H9 (cell line): ENCODE results near the gene RNF141. TPM values are rescaled to one million over a fixed set of nuclear protein-coding genes. Genes with fewer than 3 reads are reported as not detected.

Experiments
- DNase-seq: peaks from one replicate; pipeline ENCODE4 v3.0.0-alpha.2; 2017
- H2AFZ ChIP-seq: one replicate; pipeline ENCODE4 v1.6.1; 2013; ENCODE audit warnings: mild to moderate bottlenecking, low read length, control low read depth, moderate library complexity
- H2AK5ac ChIP-seq: 2 replicates; pipeline ENCODE4 v1.6.1; 2013; ENCODE audit warnings: low read length, control low read depth, mixed read lengths; ENCODE audit not compliant: insufficient read length
- H2BK120ac ChIP-seq: one replicate; pipeline ENCODE4 v1.6.1; 2013; ENCODE audit warnings: low read depth, mild to moderate bottlenecking, low read length, control low read depth, inconsistent platforms; ENCODE audit not compliant: poor library complexity, severe bottlenecking
- H2BK12ac ChIP-seq: 2 replicates; pipeline ENCODE4 v1.6.1; 2013; ENCODE audit warnings: low read length, control low read depth, mixed read lengths, low read depth; ENCODE audit not compliant: insufficient read length
- H2BK15ac ChIP-seq: 2 replicates; pipeline ENCODE4 v1.6.1; 2013; ENCODE audit warnings: low read depth, low read length, control low read depth
- H2BK20ac ChIP-seq: one replicate; pipeline ENCODE4 v1.6.1; 2013; ENCODE audit warnings: low read depth, mild to moderate bottlenecking, low read length, control low read depth, inconsistent platforms; ENCODE audit not compliant: poor library complexity, severe bottlenecking
- H2BK5ac ChIP-seq: 2 replicates; pipeline ENCODE4 v1.6.1; 2013; ENCODE audit warnings: low read length, control low read depth, mixed read lengths; ENCODE audit not compliant: insufficient read length
- H3K14ac ChIP-seq: 2 replicates; pipeline ENCODE4 v1.6.1; 2013; ENCODE audit warnings: low read length, control low read depth; ENCODE audit not compliant: insufficient read depth
- H3K18ac ChIP-seq: 2 replicates; pipeline ENCODE4 v1.6.1; 2013; ENCODE audit warnings: low read depth, mild to moderate bottlenecking, mixed read lengths, low read length, control low read depth; ENCODE audit not compliant: insufficient read length
- H3K23ac ChIP-seq: 2 replicates; pipeline ENCODE4 v1.6.1; 2013; ENCODE audit warnings: low read length, control low read depth, mixed read lengths, low read depth; ENCODE audit not compliant: insufficient read length
- H3K23me2 ChIP-seq: 2 replicates; pipeline ENCODE4 v1.6.1; 2013; ENCODE audit warnings: low read depth, mild to moderate bottlenecking, mixed read lengths, low read length, control low read depth; ENCODE audit not compliant: insufficient read length, poor library complexity, severe bottlenecking
- H3K27ac ChIP-seq: 2 replicates; pipeline ENCODE4 v1.5.1; 2013; ENCODE audit warnings: low read length, control low read depth, mixed read lengths, low read depth; ENCODE audit not compliant: insufficient read length
- H3K27me3 ChIP-seq: 2 replicates; pipeline ENCODE4 v1.6.1; 2013; ENCODE audit warnings: low read length, control low read depth, inconsistent platforms; ENCODE audit not compliant: insufficient read depth
- H3K4ac ChIP-seq: 2 replicates; pipeline ENCODE4 v1.6.1; 2013; ENCODE audit warnings: low read depth, mild to moderate bottlenecking, control low read depth, inconsistent platforms, low read length, moderate library complexity
- H3K4me1 ChIP-seq: 2 replicates; pipeline ENCODE4 v1.6.1; 2013; ENCODE audit warnings: low read length, control low read depth, inconsistent platforms; ENCODE audit not compliant: insufficient read depth
- H3K4me2 ChIP-seq: 2 replicates; pipeline ENCODE4 v1.6.1; 2013; ENCODE audit warnings: low read length, control low read depth, mixed read lengths; ENCODE audit not compliant: insufficient read length, insufficient read depth
- H3K56ac ChIP-seq: 2 replicates; pipeline ENCODE4 v1.6.1; 2013; ENCODE audit warnings: low read depth, mild to moderate bottlenecking, mixed read lengths, low read length, control low read depth; ENCODE audit not compliant: insufficient read length
- H3K79me1 ChIP-seq: 2 replicates; pipeline ENCODE4 v1.6.1; 2013; ENCODE audit warnings: low read depth, mild to moderate bottlenecking, moderate library complexity, low read length, control low read depth, inconsistent platforms; ENCODE audit not compliant: insufficient read depth, poor library complexity, severe bottlenecking
- H3K79me2 ChIP-seq: 2 replicates; pipeline ENCODE4 v1.6.1; 2013; ENCODE audit warnings: low read length, control low read depth, inconsistent platforms; ENCODE audit not compliant: insufficient read depth
- H3K9ac ChIP-seq: 2 replicates; pipeline ENCODE4 v1.6.1; 2013; ENCODE audit warnings: low read length, control low read depth, mixed read lengths; ENCODE audit not compliant: insufficient read length; ENCODE audit errors: extremely low read depth
- H3K9me3 ChIP-seq: one replicate; pipeline ENCODE4 v1.6.1; 2013; ENCODE audit warnings: low read depth, low read length, inconsistent platforms; ENCODE audit not compliant: control insufficient read depth
- H3T11ph ChIP-seq: one replicate; pipeline ENCODE4 v1.6.1; 2013; ENCODE audit warnings: mild to moderate bottlenecking, low read length, control low read depth, inconsistent platforms
- H4K20me1 ChIP-seq: one replicate; pipeline ENCODE4 v1.6.1; 2013; ENCODE audit not compliant: control insufficient read depth, insufficient read length, insufficient read depth
- H4K5ac ChIP-seq: 2 replicates; pipeline ENCODE4 v1.6.1; 2013; ENCODE audit warnings: low read depth, mild to moderate bottlenecking, mixed read lengths, low read length, control low read depth; ENCODE audit not compliant: insufficient read length
- H4K8ac ChIP-seq: replicated peaks from 2 replicates; pipeline ENCODE4 v1.6.1; 2013; ENCODE audit warnings: low read length, control low read depth, mixed read lengths, low read depth; ENCODE audit not compliant: insufficient read length
- H4K91ac ChIP-seq: 2 replicates; pipeline ENCODE4 v1.6.1; 2013; ENCODE audit warnings: low read depth, mild to moderate bottlenecking, moderate library complexity, mixed read lengths, low read length, control low read depth; ENCODE audit not compliant: insufficient read length
- H3K27ac Mint-ChIP-seq, 3 experiments: 2 replicates in 2 of 3; 3 replicates in 1 of 3; pipeline ENCODE4 v1.8.0; 2020 to 2021; ENCODE audit warnings: mixed read lengths in 3 of 3, mild to moderate bottlenecking in 1 of 3, moderate library complexity in 1 of 3
- H3K27me3 Mint-ChIP-seq: 2 replicates; pipeline ENCODE4 v1.8.0; 2021; ENCODE audit warnings: low read depth, mild to moderate bottlenecking, moderate library complexity, mixed read lengths
- H3K36me3 Mint-ChIP-seq, 3 experiments: 2 replicates in 2 of 3; 3 replicates in 1 of 3; pipeline ENCODE4 v1.8.0; 2020 to 2021; ENCODE audit warnings: low read depth in 3 of 3, mixed read lengths in 3 of 3; ENCODE audit not compliant: insufficient read depth in 1 of 3
- H3K4me1 Mint-ChIP-seq, 2 experiments: 2 replicates each; pipeline ENCODE4 v1.8.0; 2020; ENCODE audit warnings: mixed read lengths in 2 of 2
- H3K4me3 Mint-ChIP-seq, 2 experiments: 2 replicates in 1 of 2; 3 replicates in 1 of 2; pipeline ENCODE4 v1.8.0; 2020 to 2021; ENCODE audit warnings: mild to moderate bottlenecking in 2 of 2, mixed read lengths in 2 of 2, moderate library complexity in 1 of 2
- H3K9me3 Mint-ChIP-seq, 2 experiments: 2 replicates in 1 of 2; 3 replicates in 1 of 2; pipeline ENCODE4 v1.8.0; 2020; ENCODE audit warnings: mild to moderate bottlenecking in 2 of 2, mixed read lengths in 2 of 2, moderate library complexity in 1 of 2
- CTCF ChIP-seq: fragments of 200-600 bp; sonication (generic); conservative IDR thresholded peaks from 3 replicates; pipeline ENCODE4 v1.8.0; 2021; ENCODE audit warnings: antibody characterized with exemption, mild to moderate bottlenecking
- WGBS: extraction: QIAGEN DNeasy Blood & Tissue Kit; methylation state at CpG from one replicate; pipeline ENCODE4 v1.1.7; 2013; ENCODE audit warnings: missing lambda C conversion rate, low lambda C conversion rate, mixed read lengths; ENCODE audit not compliant: insufficient read length; ENCODE audit errors: extremely low coverage; 5-methylcytosine and 5-hydroxymethylcytosine counted together
- total RNA-seq: library from RNA; stranded (reverse); gene quantifications from 2 replicates; pipeline ENCODE4 v1.2.1, GENCODE V29; 2021

The RNF141 gene
- total RNA-seq, 1 experiment from 2014 or later: 24.7 TPM

GRCh38 chr11:10493041-10493663 lies 47.8 kb downstream of the RNF141 start:
- H3K4ac ChIP-seq: no peak overlapping the region
- H3K27ac ChIP-seq: no peak overlapping the region
- H3K27me3 ChIP-seq: no peaks in the 10 kb centered on the region
- Mint-ChIP-seq H3K4me1 (peaks cover 24 to 30% of the 10 kb centered on the region in 2 experiments), H3K4me3 (peak overlapping the region in 1 of 2 experiments; percentile 8; a peak in 1 of 5 replicates), H3K9me3 (no peaks in the 10 kb centered on the region), H3K36me3 (peaks cover 9 to 21% (median 15%) of the 10 kb centered on the region in 3 experiments), H3K27me3 (no peaks in the 10 kb centered on the region), H3K27ac (peak overlapping the region in 1 of 3 experiments; percentile 53; a peak in 2 of 7 replicates)
- H3K23ac ChIP-seq: no peak overlapping the region
- H3K9me3 ChIP-seq: no peaks in the 10 kb centered on the region
- H2AK5ac ChIP-seq: no peak overlapping the region
- no peaks in the 10 kb centered on the region for H3K79me2 ChIP-seq
- no peak overlapping the region for H3K9ac ChIP-seq
- WGBS: no CpG with 5 or more reads among the region's 18 CpGs
- no peak overlapping the region for H2BK20ac ChIP-seq
- H2BK120ac ChIP-seq: no peak overlapping the region
- H3K4me2 ChIP-seq: no peak overlapping the region
- H2BK15ac ChIP-seq: no peak overlapping the region
- TF ChIP-seq CTCF: no peak
- no peak overlapping the region for H2BK5ac ChIP-seq
- no peaks in the 10 kb centered on the region for H4K20me1 ChIP-seq
- H4K91ac ChIP-seq: no peak overlapping the region
- no peaks in the 10 kb centered on the region for H3K23me2 ChIP-seq
- H3K18ac ChIP-seq: no peak overlapping the region
- H3K79me1 ChIP-seq: no peaks in the 10 kb centered on the region
- H3K56ac ChIP-seq: no peak overlapping the region
- DNase-seq: peak; percentile 21
- no peak overlapping the region for H2BK12ac ChIP-seq
- H3K14ac ChIP-seq: no peak overlapping the region; the same call in 1 of the 2 replicates
- H4K8ac ChIP-seq: no peak overlapping the region
- peaks cover 1% of the 10 kb centered on the region; the same call in 1 of the 2 replicates for H3K4me1 ChIP-seq
- H3T11ph ChIP-seq: no peak overlapping the region
- no peak overlapping the region for H4K5ac ChIP-seq
- H2AFZ ChIP-seq: no peak overlapping the region
